ENCODE data around the gene STRN3.

DNA sequence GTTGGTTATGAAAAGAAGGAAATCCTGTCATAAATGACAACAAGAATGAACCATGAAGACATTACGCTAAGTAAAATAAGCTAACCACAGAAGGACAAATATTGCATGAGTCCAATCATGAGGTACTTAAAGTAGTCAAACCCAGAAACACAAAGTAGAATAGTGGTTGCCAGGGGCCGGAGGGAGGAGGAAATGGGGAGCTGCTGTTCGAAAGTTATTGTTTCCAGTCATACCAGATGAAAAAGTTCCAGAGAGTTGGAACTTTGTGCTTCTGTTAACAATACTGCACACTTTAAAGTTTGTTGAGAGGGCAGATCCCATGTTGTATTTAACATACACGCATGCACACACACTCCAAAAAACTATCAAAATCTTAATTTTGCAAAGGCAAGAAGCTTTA lies 82.5 kb downstream of the STRN3 start:
- no peak for TF ChIP-seq POLR2A (IDR thresholded peaks at IDR 0.05)
- TF ChIP-seq, protein P1, sequence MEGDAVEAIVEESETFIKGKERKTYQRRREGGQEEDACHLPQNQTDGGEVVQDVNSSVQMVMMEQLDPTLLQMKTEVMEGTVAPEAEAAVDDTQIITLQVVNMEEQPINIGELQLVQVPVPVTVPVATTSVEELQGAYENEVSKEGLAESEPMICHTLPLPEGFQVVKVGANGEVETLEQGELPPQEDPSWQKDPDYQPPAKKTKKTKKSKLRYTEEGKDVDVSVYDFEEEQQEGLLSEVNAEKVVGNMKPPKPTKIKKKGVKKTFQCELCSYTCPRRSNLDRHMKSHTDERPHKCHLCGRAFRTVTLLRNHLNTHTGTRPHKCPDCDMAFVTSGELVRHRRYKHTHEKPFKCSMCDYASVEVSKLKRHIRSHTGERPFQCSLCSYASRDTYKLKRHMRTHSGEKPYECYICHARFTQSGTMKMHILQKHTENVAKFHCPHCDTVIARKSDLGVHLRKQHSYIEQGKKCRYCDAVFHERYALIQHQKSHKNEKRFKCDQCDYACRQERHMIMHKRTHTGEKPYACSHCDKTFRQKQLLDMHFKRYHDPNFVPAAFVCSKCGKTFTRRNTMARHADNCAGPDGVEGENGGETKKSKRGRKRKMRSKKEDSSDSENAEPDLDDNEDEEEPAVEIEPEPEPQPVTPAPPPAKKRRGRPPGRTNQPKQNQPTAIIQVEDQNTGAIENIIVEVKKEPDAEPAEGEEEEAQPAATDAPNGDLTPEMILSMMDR (IDR thresholded peaks at IDR 0.05): no peak
